Loucy (cell line): ENCODE data around the gene CCZ1.

Experiments
- CTCF ChIP-seq: fragments of 200-600 bp; sonication (generic); conservative IDR thresholded peaks from 2 replicates; pipeline ENCODE4 v1.5.1; 2014; ENCODE audit warnings: mild to moderate bottlenecking, antibody characterized with exemption, low read length
- EZH2phosphoT487 ChIP-seq: fragments of 200-600 bp; IDR thresholded peaks from 2 replicates; pipeline ENCODE4 v1.6.1; 2018; ENCODE audit warnings: antibody characterized with exemption, mild to moderate bottlenecking, moderate library complexity, borderline replicate concordance

- TF ChIP-seq CTCF = no peak
- TF ChIP-seq EZH2phosphoT487 = no peak
Measured at GRCh38 chr7:5867060-5867459, 31.5 kb upstream of the CCZ1 start.
